B cell (primary cell): ENCODE results near the gene EPN2.

ENCODE experiments used
- EZH2 ChIP-seq: IDR thresholded peaks from 2 replicates; pipeline ENCODE4 v1.6.1; 2012; ENCODE audit warnings: borderline replicate concordance, low read depth, mild to moderate bottlenecking, moderate library complexity, low read length; ENCODE audit not compliant: insufficient read depth, poor library complexity, severe bottlenecking
- TF ChIP-seq, protein P1 (sequence below): fragments of 200-600 bp; IDR thresholded peaks from one replicate; pipeline ENCODE4 v1.8.0; 2022; ENCODE audit warnings: antibody characterized with exemption, mild to moderate bottlenecking

DNA sequence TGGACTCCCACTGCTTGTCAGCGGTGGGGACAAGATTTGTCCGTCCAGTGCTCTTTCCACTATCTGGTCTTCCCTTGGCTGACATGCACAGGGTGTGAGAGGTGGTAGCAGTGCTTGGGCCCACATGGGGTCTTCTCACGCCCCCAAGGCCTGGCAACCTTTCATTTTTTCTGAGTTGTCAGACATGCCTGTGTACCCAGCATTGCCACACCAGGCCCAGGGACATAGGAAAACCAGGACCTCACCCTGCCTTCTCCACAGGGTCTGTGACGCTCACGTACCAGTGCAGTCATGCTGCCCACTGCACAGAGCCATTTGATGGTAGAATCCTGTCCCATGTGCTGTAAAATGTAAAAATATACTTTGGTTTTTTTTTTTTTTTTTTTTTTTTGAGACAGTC, 67.6 kb downstream of the EPN2 start:
- TF ChIP-seq, protein P1, sequence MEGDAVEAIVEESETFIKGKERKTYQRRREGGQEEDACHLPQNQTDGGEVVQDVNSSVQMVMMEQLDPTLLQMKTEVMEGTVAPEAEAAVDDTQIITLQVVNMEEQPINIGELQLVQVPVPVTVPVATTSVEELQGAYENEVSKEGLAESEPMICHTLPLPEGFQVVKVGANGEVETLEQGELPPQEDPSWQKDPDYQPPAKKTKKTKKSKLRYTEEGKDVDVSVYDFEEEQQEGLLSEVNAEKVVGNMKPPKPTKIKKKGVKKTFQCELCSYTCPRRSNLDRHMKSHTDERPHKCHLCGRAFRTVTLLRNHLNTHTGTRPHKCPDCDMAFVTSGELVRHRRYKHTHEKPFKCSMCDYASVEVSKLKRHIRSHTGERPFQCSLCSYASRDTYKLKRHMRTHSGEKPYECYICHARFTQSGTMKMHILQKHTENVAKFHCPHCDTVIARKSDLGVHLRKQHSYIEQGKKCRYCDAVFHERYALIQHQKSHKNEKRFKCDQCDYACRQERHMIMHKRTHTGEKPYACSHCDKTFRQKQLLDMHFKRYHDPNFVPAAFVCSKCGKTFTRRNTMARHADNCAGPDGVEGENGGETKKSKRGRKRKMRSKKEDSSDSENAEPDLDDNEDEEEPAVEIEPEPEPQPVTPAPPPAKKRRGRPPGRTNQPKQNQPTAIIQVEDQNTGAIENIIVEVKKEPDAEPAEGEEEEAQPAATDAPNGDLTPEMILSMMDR, result no peak
- TF ChIP-seq EZH2, result no peak
